HG02970 (cell line): ENCODE data around the gene HCFC1R1.

ENCODE experiments used
- ATAC-seq: cut with Tn5 transposase; IDR thresholded peaks from one replicate; pipeline ENCODE4 v1.9.1; 2021; ENCODE audit warnings: mild to moderate bottlenecking, moderate library complexity, moderate number of reproducible peaks; ENCODE audit not compliant: unreplicated experiment, low FRiP score

HCFC1R1 gene

DNA sequence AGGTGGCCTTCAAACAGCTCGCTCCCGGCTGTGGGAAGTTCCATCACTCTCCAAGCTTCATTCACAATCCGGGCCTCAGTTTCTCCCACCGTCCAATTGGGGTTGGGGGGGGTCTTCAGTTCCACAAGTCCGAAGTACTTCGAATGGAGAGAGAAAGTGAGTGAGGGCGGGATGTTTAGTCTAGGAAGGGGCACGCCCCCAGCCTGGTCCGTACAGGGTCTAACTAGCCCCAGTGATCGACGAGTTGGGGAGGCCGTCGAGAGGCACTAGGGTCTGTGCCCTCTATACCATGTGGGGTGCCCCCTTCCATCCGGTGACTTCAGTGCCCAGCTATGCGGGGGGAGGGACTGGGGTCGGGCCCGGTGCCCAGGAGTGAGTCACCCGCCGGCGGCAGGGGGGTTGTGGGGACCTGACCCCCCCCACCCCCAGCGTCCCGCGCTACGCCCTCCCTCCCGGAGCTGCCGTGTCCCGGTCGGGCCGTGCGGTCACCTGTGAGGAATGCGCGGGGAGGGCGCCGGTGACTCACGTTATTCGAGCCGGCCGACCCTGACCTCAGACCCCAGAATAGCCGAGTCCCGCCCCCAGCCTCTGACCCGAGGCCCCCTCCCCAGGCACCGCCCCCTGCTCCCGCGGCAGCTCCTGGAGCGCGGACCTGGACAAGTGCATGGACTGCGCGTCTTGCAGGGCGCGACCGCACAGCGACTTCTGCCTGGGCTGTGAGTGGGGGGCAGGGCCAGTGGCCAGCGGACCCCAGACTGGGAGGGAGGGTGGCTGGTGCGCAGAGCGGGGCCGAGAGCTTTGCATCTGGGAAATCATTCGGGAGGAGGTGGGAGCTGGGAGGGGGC, 2.9 kb downstream of the HCFC1R1 start:
- peak; percentile 3 for ATAC-seq

DNA sequence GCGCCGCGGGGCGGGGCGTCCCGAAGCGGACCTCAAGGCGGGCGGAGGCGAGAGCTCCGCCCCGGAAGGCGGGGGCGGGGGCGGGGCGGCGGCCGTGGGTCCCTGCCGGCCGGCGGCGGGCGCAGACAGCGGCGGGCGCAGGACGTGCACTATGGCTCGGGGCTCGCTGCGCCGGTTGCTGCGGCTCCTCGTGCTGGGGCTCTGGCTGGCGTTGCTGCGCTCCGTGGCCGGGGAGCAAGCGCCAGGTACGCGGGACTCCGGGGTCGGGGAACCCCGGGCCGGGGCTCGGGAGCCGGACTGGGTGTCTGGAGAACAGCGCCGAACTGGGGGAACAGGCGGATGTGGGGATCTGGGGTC, 3.5 kb downstream of the HCFC1R1 start, which contains the start of gene TNFRSF12A:
TNFRSF12A (plus strand) TSS at position 122 of the 357 bp plus-strand sequence; CDS start at position 152, 30 bp downstream.
- no peak for ATAC-seq

DNA sequence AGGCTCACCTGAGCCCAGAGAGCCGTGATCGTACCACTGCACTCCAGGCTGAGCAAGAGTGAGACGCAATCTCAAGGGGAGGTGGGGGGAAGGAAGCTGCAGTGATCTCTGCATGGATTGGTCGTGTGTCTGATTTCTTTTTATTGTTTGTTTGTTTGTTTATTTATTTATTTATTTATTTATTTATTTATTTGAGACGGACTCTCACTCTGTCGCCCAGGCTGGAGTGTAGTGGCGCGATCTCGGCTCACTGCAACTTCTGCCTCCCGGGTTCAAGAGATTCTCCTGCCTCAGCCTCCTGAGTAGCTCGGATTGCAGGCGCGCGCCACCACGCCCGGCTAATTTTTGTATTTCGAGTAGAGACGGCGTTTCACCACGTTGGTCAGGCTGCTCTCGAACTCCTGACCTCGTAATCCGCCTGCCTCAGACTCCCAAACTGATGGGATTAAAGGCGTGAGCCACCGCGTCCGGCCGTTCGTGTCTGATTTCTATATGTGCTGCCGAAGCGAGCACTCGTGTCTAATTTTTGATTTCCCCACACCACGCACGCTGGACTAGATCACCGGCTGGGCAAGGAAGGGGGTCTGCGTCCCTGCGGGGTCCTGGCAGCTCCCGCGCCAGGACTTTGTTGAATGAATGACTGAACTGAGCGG, 4.0 kb downstream of the HCFC1R1 start:
- no peak for ATAC-seq

DNA sequence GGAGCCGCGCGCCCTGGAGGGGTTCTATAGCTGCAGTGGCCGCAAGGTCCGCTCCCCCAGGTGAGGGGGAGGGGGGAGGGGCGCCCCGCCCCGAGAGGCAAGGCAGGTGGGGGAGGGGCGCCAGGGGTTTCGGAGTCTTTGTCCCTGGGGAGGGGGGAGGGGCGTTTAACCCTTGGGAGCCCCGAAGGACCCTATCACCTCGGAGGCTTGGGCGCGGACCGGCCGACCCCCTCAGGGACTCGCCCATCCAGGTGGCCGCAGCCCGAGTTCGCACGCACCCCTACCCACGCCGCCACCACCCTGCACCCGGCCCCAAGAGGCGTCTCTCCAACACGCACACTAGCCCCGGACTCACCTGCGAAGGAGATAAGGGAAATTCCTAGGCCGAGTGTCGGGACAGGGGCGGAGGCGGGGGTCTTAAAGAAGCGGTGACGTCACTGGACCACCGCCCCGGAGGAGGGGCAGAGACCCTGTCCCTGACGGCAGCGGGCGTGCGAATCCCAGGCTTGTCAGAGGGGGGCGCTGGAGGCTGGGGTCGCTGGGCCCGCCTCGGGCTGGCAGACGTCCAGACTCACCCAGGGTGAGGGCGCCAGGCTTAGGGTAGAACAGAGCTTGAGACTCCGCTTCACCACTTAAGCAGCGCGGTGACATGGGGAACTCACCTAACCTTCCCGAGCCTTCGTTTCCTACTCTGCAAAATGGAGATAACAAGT, 5.8 kb downstream of the HCFC1R1 start, which contains the start of gene CLDN6:
CLDN6 (minus strand) TSS at position 390 of the 713 bp plus-strand sequence. CDS start 2,162 bp downstream, outside the sequence.
- no peak for ATAC-seq

DNA sequence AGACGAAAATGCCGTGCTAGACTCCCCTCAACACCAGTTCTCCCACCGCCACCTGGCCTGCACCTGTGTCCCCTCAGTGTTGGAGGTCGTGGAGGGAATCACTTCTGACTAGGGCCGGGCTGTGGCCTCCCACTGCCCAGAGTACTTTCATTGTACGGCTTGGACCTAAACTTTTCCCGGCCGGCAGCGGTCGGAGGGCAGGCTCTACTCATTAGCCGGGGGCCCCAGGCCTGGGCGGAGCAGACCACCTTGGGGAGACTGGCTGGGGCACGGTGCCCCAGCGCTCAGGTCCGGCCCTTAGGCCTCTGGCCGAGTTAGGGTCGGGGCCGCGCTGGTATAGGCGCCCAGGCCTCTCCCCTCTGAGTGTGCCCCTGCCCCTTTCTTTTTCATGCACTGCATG, 6.4 kb downstream of the HCFC1R1 start:
- no peak for ATAC-seq

DNA sequence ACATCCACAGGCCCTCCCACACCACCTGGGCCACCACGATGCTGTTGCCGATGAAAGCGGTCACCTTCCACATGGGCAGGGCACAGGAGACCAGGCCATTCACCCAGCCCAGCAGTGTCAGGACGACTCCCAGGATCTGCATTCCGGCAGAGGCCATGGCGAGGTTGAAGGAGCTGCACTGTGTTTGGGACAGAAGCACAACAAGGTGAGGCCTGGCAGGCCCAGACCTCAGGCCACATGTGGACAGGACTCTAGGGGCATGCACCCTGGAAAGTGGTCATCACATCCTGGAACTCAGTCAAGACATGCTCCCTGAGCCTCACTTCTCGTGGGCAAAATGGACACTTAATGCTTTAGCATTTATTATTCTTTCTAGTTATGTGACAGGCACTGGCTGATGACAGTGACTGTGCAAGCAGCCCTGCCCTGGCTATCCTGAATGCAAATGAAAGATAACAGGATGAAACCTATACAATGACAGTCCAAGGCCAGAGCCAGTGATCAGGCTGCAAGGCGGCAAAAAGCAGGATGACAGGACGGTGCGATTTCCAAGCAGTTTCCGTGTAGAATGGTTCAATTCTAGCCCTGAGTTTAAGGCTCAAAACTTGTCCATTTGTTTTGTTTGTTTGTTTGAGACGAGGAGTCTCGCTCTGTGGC, 7.7 kb downstream of the HCFC1R1 start:
- ATAC-seq, result no peak

DNA sequence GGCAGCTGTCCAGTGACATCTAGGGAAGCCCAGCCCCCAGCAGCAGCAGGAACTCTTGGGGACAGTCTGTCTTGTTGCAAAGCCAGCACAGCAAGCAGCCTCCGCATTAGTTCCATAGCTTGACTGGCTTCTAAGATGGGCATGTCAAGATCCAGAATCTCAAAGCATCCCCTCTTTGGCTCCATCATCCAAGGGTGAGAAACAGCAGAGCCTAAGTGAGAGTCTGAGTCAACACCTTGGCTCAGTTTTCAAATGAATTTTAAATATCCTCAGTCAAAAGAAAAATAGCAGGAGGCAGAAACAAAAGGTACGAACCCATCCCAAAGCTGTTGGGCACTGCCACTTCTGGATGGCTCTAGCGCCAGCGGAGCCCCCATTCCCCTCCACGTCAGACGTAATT, 8.8 kb downstream of the HCFC1R1 start:
- no peak for ATAC-seq

DNA sequence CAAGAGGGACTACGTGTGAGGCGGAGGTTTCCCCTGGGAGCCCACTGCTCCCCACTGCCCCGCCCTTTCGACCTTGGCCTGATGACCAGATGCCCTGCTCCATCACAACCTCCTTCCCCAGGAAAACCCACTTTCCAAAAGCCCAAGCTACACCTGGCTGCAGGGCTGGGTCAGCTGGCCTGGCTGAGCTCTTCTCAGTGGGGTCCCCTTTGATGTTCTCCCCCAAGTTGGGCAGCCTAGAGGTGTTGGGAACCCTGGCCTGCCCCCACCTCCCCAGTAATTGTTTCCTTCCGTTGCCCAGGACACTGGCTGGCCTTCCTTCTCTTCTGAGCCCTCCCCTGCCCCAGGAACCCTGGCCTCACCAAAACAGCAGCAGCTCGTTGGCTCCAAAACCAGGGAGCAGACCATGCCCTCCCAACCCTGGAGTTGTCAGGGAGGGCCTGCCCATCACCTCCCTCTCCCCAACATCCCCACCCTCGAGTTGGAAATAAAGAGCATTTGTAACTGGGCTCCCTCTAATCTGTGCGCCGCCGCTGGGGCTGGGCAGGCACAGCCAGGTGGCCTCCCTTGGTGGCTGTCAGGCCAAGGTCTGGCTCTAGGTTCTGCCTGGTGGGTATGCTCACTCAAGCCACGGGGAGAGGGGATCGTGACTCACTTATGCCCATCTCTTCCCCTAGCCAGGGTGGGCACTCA, 9.6 kb downstream of the HCFC1R1 start:
- no peak for ATAC-seq

DNA sequence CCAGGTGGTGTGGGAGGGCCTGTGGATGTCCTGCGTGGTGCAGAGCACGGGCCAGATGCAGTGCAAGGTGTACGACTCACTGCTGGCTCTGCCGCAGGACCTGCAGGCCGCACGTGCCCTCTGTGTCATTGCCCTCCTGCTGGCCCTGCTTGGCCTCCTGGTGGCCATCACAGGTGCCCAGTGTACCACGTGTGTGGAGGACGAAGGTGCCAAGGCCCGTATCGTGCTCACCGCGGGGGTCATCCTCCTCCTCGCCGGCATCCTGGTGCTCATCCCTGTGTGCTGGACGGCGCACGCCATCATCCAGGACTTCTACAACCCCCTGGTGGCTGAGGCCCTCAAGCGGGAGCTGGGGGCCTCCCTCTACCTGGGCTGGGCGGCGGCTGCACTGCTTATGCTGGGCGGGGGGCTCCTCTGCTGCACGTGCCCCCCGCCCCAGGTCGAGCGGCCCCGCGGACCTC, 10.2 kb downstream of the HCFC1R1 start:
- ATAC-seq, result no peak

DNA sequence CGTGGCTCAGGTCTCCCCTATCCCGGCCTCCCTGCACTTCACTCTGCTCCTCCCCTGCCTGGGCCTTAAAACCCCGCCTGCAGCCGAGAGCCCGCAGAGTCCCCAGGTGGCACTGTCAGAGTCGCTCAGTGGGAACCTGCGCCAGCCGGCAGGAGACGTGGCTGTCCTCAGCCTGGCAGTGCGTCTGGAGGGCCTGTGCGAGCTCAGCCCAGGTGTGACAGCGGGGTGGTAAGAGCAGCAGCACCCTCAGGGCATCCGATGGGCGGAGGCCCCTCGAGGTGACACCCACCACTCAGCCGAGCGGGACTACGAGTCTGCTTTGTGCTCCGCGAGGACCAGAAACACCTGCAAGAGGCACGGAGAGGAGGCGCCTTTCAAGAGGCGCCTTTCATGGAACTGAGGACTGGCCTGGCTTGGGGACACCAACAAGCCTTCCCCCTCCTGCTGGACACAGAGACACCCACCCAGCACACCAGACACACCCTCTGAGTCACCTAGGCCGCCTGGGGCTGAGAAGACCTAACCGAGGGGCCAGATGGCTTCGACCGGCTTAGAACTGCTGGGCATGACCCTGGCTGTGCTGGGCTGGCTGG, 10.8 kb downstream of the HCFC1R1 start, which contains the start of gene CLDN9:
CLDN9 (plus strand) TSS at position 96 of the 593 bp plus-strand sequence; CDS start at position 536, 440 bp downstream.
- no peak for ATAC-seq

DNA sequence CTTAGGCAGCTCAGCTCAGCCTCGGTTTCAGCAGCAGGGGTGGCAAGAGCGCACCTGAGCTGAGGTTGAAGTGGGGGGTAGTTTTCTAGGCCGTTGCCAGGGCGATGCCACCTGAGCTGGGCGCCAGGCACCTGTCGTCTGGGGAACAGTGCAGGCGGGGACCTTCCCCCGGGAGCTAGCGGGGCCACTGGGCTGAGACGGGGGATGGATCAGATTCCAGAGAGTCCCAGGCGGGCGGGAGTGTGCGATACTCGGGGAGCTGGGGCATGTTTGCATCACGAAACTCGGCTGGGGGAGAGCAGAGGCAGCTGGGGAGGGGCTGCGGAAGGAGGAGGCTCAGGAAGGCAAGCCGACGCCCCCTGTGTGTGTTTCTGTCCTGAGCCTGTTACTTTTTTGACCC, 11.5 kb downstream of the HCFC1R1 start:
- no peak for ATAC-seq

DNA sequence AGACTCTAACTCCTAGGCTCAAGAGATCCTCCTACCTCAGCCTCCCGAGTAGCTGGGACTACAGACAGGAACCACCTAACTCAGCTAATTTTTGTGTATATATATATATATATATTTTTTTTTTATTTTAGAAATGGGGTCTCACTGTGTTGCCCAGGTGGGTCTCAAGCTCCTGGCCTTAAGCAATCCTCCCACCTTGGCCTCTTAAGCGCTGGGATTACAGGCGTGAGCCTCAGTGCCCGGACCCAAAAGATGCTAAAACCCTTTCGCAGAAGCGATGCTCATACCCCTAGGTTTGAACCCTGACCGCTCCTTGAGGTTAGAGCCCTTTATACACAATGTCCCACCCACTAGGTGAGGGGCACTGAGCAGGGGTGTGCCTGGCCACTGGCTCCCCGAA, 13.2 kb downstream of the HCFC1R1 start:
- ATAC-seq, result no peak

DNA sequence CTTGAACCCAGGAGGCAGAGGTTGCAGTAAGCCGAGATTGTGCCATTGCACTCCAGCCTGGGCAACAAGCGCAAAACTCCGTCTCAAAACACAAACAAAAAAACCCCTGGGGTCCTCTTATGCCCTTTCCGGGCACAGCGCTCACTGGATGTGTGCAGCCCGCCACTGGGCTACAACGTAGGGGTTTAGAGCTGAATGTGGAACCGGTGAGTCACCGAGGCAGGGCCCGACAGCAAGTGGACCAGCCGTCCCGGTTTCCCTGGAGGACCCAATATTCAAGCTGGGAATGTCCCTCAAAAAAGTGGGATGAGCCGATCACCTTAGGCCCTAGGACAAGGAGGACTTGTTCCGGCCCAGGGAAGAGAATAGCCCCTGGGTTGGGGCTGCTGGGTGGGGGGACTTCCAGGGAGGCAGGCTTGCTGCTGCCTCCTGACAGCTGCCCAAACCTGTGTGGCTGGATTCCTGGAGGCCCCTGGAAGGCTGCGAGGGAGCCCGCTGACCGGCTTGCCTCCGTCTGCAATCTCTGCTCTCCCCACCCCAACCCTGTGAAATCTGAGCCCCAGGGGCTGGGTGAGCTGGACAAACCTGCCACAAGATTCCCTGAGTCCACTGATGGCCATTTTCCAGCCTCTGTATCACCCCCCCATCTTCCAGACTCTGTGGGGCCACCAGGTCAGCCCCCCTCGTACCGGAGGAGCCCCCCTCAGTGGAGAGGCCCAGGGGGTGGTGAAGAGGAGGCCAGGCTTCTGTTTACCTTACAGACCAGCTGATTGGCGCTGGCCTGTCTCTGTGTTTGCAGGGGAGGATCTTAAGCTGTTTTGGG, 14.0 kb downstream of the HCFC1R1 start:
- no peak for ATAC-seq

DNA sequence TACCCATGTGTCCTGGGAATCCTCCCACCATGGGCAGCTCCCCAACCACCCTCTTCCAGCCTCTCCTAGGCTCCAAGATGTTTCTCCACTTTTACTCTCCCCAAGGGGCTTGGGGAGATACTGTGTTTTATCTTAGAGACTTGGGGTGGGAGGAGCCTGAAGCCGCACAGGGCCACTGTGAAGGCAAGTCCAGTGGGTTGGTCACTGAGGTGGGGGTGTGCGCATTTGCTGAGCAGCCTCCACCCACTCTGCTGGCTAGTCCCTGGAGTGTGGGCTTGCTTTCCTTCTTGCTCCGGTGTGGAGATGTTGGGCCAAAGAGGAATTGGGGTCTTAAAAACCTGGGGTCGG, 15.1 kb downstream of the HCFC1R1 start:
- ATAC-seq, result no peak

DNA sequence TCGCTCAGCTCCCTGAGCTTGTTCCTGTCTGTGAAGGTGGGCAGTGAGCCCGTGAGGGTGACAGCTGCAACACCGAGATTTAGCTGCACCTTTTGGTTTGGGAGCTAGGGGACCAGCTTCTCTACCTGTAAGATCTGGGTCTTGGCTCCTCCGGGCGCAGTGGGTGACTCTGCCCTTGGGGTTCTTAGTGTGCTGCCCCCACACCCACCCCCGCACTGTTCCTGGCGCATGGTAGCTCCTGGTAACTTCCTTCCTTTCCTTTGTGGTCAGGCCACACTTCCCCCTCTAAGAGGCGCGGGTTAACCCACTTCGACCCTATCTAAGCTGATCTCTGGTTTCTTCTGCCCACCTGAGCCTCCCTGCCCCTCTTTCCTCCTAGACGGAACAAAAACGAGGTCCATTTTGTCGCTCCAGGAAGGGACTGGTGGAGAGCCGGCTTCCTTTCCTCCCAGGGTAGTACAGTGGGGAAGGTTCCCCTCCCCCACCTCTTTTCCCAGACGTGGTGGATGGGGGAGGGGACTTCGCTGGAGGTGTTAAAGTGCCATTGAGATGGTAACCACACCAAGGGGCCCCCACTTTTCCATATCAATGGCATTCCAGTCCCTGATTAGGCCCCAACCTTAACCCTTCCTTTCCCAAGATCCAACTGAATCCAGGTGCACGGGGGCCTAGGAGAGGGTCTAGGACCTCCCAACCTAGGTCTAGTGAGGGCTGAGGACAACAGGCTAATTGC, 15.6 kb downstream of the HCFC1R1 start:
- no peak for ATAC-seq

DNA sequence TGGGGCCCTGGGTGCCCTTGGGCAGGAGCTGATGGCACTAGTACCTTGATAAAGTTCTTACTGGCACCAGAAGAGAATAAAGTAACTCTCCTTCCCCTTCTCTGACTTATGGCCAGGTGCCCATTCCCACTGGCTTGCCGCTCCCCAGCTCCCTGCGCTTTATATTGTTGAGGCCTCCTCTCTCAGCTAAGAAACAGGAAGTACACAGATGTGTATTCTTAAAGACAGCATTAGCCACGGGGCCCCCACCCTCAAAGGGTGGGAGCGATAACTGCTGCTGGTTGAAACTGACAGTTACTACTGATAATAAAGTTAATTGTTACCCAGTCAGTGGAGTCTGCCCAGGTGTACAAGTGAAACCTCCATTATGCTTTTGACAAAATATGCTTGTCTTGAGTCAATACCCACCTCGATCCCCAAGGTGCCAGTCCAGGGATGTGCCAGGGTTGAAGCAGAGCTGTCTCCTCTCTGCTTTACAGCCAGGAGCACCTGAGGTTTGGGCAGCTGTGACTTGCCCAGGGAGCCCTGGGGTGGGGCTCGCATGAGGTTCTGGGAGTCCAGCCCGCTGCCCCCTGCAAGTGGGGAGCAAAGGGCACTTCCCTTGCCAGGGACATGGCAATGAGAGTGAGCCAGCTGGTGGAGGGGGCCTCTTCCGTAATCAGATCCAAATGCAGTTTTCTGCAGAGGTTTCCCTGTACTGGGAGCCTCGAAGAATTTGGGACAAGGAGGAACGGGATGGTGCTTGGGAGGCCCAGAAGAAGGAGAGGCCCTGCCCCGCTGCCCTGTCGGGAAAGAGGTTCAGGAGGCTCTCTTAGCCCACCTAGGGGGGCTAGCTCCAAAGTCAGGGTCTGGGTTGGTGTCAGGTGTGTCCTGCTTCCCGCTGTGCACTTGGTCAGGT, 16.4 kb downstream of the HCFC1R1 start:
- no peak for ATAC-seq

DNA sequence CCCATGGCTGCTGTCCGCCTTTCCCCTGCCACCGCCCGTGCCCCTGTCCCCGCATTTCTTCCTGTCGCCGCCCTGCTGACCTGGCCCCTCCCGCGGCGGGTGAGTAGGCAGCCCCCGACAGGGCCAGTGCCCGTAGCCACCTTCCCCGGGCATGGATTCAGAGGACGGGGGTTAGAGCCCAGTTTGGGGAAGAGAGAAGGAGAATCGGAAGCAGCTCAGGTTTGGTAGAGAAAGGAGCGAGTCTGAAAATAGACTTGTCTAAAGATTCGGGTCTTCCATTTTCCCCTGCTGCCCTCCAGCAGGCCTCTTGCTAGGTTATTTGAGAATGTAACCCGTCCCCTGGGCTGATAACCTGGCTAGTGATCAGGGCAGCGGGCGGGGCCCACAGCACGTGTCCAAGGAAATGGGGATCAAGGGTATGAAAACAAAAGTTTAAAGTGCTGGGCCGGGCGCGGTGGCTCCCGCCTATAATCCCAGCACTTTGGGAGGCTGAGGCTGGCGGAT, 18.9 kb downstream of the HCFC1R1 start:
- ATAC-seq, result no peak
